Fibroblast of lung (primary cell): ENCODE measurements around the gene PDE4B. TPM values are rescaled to one million over a fixed set of nuclear protein-coding genes. Genes with fewer than 3 reads are reported as not detected.
A peak's percentile ranks its signal among the peaks of the same experiment; 100 is the strongest.

ENCODE experiments used
- DNase-seq, 2 donors: peaks; one replicate each; pipeline versions ENCODE4 v3.0.0 to v3.0.0-alpha.2; 2010; ENCODE audit warnings: low read depth in 2 of 2
- H2AFZ ChIP-seq: 2 replicates; pipeline ENCODE4 v1.5.1; 2012; ENCODE audit warnings: low read length, control low read depth, inconsistent platforms
- H3K27ac ChIP-seq: 2 replicates; pipeline ENCODE4 v1.5.1; 2011; ENCODE audit warnings: low read length, control low read depth; ENCODE audit not compliant: insufficient read depth
- H3K27me3 ChIP-seq: 2 replicates; pipeline ENCODE4 v1.5.1; 2011; ENCODE audit warnings: mild to moderate bottlenecking, low read length; ENCODE audit not compliant: control insufficient read depth, insufficient read depth
- H3K36me3 ChIP-seq: 2 replicates; pipeline ENCODE4 v1.5.1; 2011; ENCODE audit warnings: low read length; ENCODE audit not compliant: control insufficient read depth, insufficient read depth
- H3K4me1 ChIP-seq: 2 replicates; pipeline ENCODE4 v1.5.1; 2011; ENCODE audit warnings: low read length; ENCODE audit not compliant: control insufficient read depth, insufficient read depth; ENCODE audit errors: extremely low read depth
- H3K4me2 ChIP-seq: 2 replicates; pipeline ENCODE4 v1.5.1; 2011; ENCODE audit warnings: low read length, control low read depth; ENCODE audit not compliant: insufficient read depth; ENCODE audit errors: extremely low read depth
- H3K4me3 ChIP-seq, 4 experiments: fragments of 200-600 bp in 1 of 4; sonication (generic) in 1 of 4; replicated peaks in 1 of 4; 2 replicates each; pipeline ENCODE4 v1.5.1; 2011 to 2016; ENCODE audit warnings: low read length in 4 of 4, low read depth in 3 of 4, mild to moderate bottlenecking in 3 of 4, control low read depth in 2 of 4, inconsistent platforms in 1 of 4, mixed read lengths in 1 of 4; ENCODE audit not compliant: insufficient read depth in 1 of 4; ENCODE audit errors: control extremely low read depth in 1 of 4
- H3K79me2 ChIP-seq: 2 replicates; pipeline ENCODE4 v1.5.1; 2012; ENCODE audit warnings: mild to moderate bottlenecking, low read length, inconsistent platforms; ENCODE audit not compliant: control insufficient read depth, insufficient read depth
- H3K9ac ChIP-seq: 2 replicates; pipeline ENCODE4 v1.5.1; 2011; ENCODE audit warnings: mild to moderate bottlenecking, low read length, control low read depth; ENCODE audit not compliant: insufficient read depth
- H3K9me3 ChIP-seq: 2 replicates; pipeline ENCODE4 v1.5.1; 2012; ENCODE audit warnings: low read depth, low read length; ENCODE audit not compliant: control insufficient read depth, insufficient read depth
- H4K20me1 ChIP-seq: 2 replicates; pipeline ENCODE4 v1.5.1; 2011; ENCODE audit warnings: low read length; ENCODE audit not compliant: control insufficient read depth, insufficient read depth; ENCODE audit errors: extremely low read depth
- EZH2 ChIP-seq: IDR thresholded peaks from 2 replicates; pipeline ENCODE4 v1.5.1; 2012; ENCODE audit warnings: low read length, control low read depth, mild to moderate bottlenecking; ENCODE audit errors: missing control alignments
- polyA plus RNA-seq, 2 donors: library from polyadenylated mRNA; depleted of rRNA in 1 of 2; stranded (reverse) in 1 of 2; unstranded in 1 of 2; fragments of >200 nt; gene quantifications; 2 replicates each; pipeline ENCODE4 v1.2.1, GENCODE V29; 2011 to 2012; ENCODE audit warnings: missing spikeins in 1 of 2
- total RNA-seq: library from RNA; depleted of rRNA; stranded (reverse); fragments of >200 nt; gene quantifications from 2 replicates; pipeline ENCODE4 v1.2.1, GENCODE V29; 2014
- TF ChIP-seq, protein P1 (sequence below), 2 donors: IDR thresholded peaks in 1 of 2; conservative IDR thresholded peaks in 1 of 2; 1 replicate in 1 of 2; 2 replicates in 1 of 2; pipeline ENCODE4 v1.5.1; 2011 to 2012; ENCODE audit warnings: low read length in 2 of 2, control low read depth in 1 of 2, inconsistent platforms in 1 of 2, low read depth in 1 of 2, mild to moderate bottlenecking in 1 of 2

Gene PDE4B
- total and polyA plus RNA-seq, 2 donors (not counting 1 experiment from before 2014, with no cell fraction given): 3.7 to 19.8 TPM

DNA sequence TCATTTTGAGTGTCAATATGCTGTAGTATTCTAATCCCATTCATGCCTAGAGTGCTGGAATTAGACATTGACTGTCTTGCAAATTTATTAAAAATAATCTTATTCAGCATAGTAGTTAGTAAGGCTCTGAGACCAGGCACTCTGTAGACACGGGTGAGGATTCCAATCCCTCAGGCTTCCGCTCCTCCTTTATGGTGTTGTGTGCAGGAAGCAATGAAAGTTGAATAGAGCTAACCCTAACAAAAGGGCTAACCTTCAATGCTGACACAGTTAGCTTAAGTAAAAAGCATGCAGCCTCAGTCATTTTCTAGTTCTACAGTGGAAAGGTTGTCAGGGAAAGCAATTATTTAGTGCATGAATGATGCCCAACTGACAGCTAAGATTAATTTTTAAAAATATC is 541.6 kb downstream of the PDE4B start:
- Histone ChIP-seq H3K27ac (no peak overlapping the region), H3K4me2 (no peak overlapping the region), H3K36me3 (no peaks in the 10 kb centered on the region), H3K9me3 (no peaks in the 10 kb centered on the region), H3K79me2 (no peaks in the 10 kb centered on the region), H3K4me1 (peaks cover 5% of the 10 kb centered on the region), H3K27me3 (no peaks in the 10 kb centered on the region), H4K20me1 (no peaks in the 10 kb centered on the region), H3K4me3 (no peak overlapping the region), H3K9ac (no peak overlapping the region), H2AFZ (no peak overlapping the region)
- TF ChIP-seq, protein P1, sequence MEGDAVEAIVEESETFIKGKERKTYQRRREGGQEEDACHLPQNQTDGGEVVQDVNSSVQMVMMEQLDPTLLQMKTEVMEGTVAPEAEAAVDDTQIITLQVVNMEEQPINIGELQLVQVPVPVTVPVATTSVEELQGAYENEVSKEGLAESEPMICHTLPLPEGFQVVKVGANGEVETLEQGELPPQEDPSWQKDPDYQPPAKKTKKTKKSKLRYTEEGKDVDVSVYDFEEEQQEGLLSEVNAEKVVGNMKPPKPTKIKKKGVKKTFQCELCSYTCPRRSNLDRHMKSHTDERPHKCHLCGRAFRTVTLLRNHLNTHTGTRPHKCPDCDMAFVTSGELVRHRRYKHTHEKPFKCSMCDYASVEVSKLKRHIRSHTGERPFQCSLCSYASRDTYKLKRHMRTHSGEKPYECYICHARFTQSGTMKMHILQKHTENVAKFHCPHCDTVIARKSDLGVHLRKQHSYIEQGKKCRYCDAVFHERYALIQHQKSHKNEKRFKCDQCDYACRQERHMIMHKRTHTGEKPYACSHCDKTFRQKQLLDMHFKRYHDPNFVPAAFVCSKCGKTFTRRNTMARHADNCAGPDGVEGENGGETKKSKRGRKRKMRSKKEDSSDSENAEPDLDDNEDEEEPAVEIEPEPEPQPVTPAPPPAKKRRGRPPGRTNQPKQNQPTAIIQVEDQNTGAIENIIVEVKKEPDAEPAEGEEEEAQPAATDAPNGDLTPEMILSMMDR (conservative IDR thresholded peaks at IDR 0.05 in 1 of 2, IDR thresholded peaks at IDR 0.05 in 1 of 2; ENCODE audit: low read depth in 1 of 2, low read length in 2 of 2): no peak
- no peak for TF ChIP-seq EZH2
- no peak for DNase-seq

DNA sequence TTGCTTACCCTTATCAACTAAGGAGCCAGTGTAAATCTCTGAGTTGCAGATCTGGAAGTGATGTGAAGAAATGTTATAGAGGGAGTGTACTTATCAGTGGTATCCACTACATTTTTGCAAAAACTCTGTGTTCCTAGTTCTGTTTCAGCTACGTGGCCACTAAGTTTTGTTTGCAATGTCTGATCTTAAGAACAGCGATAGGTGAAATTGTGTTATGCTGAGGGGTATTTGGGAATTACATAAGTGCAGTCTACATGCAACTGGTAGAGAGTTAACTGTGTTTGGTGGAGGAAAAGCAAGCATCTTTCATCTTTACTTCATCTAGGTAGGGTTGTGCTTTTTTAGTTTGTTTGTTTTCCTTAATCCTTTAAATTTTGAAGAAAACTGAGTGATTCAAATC is 542.4 kb downstream of the PDE4B start:
- peaks cover 5% of the 10 kb centered on the region for H3K4me1 ChIP-seq
- no peaks in the 10 kb centered on the region for H3K9me3 ChIP-seq
- no peak overlapping the region for H3K9ac ChIP-seq
- no peaks in the 10 kb centered on the region for H3K79me2 ChIP-seq
- no peak overlapping the region for H3K27ac ChIP-seq
- H2AFZ ChIP-seq: no peak overlapping the region
- DNase-seq: no peak
- no peaks in the 10 kb centered on the region for H4K20me1 ChIP-seq
- H3K27me3 ChIP-seq: no peaks in the 10 kb centered on the region
- H3K4me3 ChIP-seq: no peak overlapping the region
- H3K36me3 ChIP-seq: no peaks in the 10 kb centered on the region
- TF ChIP-seq EZH2: no peak
- TF ChIP-seq, protein P1 (conservative IDR thresholded peaks at IDR 0.05 in 1 of 2, IDR thresholded peaks at IDR 0.05 in 1 of 2; ENCODE audit: low read depth in 1 of 2, low read length in 2 of 2): no peak
- H3K4me2 ChIP-seq: no peak overlapping the region

DNA sequence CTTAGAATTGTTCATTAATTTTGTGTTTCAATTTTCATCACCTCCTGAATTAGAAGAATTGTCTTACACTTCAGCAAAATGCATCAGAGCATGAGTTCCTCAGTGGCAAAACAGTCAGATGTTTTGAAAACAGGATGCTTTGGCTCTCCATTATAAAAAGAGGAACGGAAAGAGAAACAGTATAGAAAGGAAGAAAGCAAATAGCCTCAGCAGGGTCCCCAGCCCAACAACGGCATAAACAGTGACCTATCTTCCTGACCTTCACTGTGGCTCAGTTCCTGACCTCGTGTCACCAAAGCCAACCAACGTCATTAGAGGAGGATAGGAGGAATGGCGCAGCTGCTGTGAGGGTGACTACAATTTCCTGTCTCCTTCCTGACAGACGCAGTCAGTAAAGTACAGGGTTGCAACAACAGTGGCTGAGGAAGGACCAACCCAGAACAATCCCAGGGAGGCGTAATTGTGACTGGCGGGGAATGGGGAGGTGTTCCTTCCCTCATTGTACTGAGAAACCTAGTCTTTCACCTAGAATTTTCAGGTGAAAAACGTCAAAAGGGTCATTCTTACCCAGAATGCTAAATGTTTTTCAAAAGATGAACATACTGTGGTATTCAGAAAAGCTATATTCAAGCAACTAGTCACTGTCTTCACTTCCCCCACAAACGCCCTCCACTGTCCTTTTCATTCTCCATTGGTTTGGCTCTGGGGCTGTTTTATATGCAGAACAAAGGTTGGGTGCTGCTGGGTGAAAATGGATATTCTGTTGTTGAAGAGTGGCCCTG is 543.4 kb downstream of the PDE4B start:
- TF ChIP-seq, protein P1 (conservative IDR thresholded peaks at IDR 0.05 in 1 of 2, IDR thresholded peaks at IDR 0.05 in 1 of 2; ENCODE audit: low read depth in 1 of 2, low read length in 2 of 2): no peak
- TF ChIP-seq EZH2: no peak
- peaks cover 5% of the 10 kb centered on the region for H3K4me1 ChIP-seq
- H3K4me2 ChIP-seq: no peak overlapping the region
- no peak overlapping the region for H3K4me3 ChIP-seq
- H3K27me3 ChIP-seq: no peaks in the 10 kb centered on the region
- H3K9me3 ChIP-seq: no peaks in the 10 kb centered on the region
- no peak overlapping the region for H3K9ac ChIP-seq
- no peaks in the 10 kb centered on the region for H4K20me1 ChIP-seq
- no peak for DNase-seq
- no peaks in the 10 kb centered on the region for H3K79me2 ChIP-seq
- H2AFZ ChIP-seq: peak overlapping the region; percentile 39
- no peaks in the 10 kb centered on the region for H3K36me3 ChIP-seq
- H3K27ac ChIP-seq: no peak overlapping the region
